GM10847 (cell line): ENCODE data around the gene RPLP1.

ENCODE experiments used
- POLR2A ChIP-seq: IDR thresholded peaks from 2 replicates; pipeline ENCODE4 v1.6.1; 2011; ENCODE audit not compliant: insufficient read length; ENCODE audit errors: extremely low read depth

RPLP1 gene

DNA sequence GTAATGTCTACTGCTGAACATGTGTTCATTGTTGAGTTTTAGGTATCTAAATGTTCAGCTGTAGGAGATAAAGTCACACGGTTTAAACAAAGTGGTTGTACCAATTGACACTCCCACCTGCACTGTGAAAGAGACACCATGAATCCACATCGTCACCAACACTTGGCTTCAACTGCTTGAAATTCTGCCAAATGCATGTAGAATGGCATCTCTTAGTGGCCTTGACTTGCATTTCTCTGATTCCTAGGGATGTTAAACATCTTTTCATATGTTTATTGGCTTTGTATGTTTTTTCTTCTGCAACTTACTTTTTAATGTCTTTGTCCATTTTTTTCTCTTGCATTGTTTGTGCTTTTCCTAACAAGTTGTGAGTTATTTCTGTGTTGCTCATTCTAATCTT, 43.4 kb downstream of the RPLP1 start:
- no peak for TF ChIP-seq POLR2A

DNA sequence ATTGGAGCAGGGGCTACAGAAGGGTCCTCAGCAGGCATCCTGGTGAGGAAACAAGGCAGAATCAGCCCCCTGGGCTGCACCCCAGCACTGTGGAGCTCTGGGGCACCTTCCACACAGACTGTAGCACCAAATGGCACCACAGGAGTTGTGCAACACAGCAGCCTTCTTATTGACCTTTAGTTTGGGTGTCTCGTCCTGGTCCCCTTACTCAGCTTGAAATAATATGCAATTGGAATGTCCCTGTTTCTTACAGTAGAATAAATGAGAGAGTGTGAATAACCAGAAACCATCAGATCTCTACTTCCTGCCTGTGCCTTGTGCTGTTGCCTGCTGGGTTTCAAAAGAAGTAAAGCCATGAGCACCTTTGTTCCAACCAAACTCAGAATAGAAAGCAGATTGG, 44.5 kb downstream of the RPLP1 start:
- TF ChIP-seq POLR2A: no peak

DNA sequence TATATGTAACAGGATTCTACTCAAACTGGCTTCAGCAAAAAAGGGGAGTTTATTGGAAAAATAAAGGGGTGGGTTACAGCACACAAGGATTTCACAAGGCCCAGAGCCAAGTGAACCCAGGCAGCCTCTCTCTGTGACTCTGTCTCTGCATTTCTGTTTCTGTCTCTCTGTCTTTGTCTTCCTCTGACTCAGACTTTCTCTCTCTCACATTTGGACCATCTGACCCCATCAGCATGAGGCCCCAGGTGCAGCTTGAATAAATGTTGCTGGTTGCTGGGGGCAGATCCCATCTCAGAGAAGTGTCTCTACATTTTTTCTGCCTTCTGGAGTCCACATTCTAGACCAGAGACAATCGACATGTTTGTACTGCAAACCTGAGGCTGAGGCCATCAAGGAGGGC, 45.0 kb downstream of the RPLP1 start:
- no peak for TF ChIP-seq POLR2A

DNA sequence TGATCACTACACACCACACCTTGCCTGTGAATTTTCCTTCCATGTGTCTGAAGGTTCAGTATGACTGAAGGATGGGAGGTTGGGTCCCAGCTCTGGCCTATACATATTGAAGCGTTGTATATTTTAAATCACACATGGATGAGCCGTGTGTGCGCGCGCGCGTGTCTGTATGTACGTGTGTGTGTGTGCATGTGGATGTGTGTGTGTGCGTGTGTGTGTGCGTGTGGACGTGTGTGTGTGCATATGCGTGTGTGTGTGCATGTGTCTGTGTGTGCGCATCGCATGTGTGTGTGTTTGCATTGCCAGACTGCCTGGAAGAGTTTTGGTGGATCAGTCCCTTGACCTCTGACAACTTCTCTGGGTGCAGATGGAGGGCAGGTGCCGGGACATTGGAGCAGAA, 45.7 kb downstream of the RPLP1 start:
- no peak for TF ChIP-seq POLR2A

DNA sequence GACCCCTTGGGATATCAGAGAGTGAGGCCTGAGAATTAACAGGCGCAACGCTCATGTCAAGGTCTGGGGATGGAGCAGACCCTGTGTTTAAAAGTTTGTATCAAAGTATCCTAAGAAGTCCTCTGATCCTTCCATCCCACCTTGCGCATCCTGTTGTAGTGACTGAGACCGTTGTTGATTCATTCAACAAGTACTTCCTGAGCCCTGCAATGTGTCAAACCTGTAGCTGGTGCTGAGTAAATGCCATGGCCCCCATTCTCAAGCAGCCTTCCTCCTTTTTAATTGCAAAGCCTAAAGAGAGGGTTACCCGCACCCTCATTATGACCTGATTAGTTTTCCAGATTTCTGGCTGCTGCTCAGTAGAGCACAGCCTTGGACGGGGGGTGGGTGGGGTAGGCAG, 46.4 kb downstream of the RPLP1 start:
- TF ChIP-seq POLR2A: no peak

DNA sequence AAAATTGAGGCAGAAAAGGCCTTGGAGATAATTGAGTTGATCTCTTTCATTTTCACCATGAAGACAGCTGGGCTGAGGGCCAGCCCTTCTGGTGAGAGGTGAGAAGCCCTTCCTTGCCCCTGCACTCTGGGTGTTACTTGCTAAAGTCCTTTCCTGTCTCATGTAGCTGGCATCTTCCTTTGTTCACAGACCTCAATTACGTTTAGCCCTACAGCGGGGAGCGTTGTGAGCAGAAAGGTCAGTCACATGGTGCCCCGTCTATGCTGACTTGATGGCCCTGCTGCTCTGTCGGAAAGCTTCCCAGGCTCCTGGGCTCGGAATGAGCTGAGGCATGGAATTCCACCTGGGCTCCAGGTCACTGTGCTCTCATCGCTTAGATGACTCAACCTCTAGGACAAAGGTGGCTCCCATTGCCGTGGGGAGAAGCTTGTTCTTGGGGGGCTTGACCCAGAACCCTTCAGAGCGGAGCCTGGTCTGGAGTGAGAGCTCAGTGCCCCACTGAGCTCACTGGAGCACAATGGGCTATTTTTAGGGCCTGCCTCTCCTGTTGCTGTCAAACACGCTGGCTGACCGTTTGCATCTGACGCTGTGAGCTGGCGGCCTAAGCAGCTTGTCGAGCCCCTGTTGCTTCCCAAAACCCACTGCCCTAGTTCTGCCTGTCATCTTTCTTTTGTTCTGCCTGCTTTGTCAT, 47.0 kb downstream of the RPLP1 start:
- TF ChIP-seq POLR2A: no peak

DNA sequence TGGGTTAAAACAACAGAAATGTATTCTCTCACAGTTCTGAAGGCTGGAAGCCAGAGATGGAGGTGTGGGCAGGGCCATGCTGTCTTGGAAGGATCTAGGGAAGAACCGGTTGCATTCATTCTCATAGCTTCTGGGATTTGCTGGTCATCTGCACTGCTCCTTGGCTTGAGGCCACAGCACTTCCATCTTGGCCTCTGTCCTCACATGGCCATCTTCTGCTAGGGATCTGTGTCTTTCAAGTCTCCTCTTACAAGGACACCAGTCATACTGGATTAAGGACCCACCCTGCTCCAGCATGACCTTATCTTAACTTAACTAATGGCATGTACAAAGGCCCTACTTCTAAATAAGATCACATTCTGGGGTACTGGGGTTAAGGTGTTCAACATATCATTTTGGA, 47.7 kb downstream of the RPLP1 start:
- no peak for TF ChIP-seq POLR2A

DNA sequence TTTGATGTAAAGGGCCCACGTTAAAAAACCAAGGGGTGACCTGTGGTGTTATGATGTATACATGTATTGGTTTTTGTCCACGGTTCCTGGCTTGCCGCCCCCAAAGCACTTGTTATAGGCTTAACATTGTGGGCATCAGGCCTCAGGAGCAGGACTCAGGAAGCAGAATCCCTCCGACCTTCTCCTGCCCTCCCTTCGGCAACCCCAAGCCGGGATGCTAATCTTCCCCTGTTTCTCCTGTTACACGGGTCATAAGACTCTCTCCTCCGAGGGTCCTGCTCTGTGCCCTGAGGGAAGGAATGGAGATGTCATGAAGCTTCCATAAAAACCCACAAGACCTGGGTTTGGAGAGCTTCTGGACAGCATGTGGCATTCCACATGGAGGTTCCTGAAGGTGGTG, 48.8 kb downstream of the RPLP1 start:
- no peak for TF ChIP-seq POLR2A

DNA sequence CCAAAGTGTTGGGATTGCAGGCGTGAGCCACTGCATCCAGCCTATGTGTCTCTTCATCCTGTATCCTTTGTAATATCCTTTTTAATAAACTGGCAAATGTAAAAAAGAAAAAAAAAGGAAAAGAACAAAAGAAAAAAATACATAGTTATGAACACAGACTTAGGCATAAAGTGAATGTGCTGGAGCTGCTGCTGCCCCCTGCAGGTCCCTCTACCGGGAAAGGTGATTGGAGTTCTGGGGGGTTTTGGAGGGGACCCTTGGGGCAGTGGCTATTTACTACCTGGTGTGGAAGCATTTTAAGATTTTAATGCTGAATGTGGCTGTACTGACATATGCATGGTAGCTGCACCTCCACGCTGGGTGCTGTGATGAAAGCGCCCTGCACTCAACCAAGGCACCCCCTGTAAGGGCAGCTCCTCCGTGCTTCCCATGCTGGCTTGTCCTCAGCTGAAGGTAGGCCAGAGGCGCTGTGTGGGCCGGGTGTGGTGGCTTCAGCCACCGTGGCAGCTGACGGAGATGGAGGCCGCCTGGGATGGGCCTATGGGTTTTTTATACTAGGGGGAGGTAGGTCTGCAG, 49.9 kb downstream of the RPLP1 start:
- TF ChIP-seq POLR2A: no peak

DNA sequence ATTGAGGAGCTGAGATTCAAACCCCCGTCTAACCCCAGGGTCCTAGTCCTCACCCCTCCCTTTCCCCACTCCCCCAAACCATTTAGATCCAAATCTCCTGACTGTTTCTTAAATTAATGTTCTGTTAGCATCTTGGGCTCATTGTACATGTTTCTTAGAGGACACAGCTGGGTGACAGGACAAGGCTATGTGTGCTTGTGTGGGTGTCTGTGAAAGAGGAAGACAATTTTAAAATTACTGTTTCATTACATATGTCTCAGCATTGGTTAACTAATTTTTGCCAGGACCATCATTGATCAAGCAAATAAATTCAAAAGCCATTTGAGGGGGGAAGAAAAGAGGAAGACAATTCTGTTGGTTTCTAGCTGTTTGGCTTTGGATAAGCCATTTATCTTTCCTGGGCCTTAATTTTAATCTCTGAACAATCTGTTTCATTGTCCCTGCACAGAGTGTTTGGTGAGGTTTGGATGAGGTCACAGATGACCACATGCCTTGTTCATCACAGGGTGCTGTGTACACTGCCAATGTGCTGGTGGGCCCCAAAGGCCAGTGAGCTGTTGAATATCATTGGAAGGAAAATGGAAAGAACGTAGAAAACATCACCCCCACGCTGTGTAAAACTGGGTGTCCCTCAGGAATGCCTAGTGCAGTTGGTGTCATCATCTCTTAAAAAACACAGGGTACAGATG, 51.9 kb downstream of the RPLP1 start:
- TF ChIP-seq POLR2A: no peak
